T-helper 1 cell (primary cell): Measurements from ENCODE around the gene APBA3.

Experiments used
- DNase-seq, 5 donors: peaks; one replicate each; pipeline ENCODE4 v3.0.0-alpha.2; 2012 to 2020

APBA3 gene

GRCh38 chr19:3746371-3747056 lies 15.0 kb downstream of the APBA3 start:
- DNase-seq = no peak

GRCh38 chr19:3745363-3746045 lies 16.0 kb downstream of the APBA3 start:
- no peak for DNase-seq

GRCh38 chr19:3743486-3743885 lies 18.0 kb downstream of the APBA3 start:
- no peak for DNase-seq

- DNase-seq = no peak
These were observed 21.1 kb downstream of the APBA3 start for GRCh38 chr19:3740431-3740830.

- DNase-seq = no peak
These were observed 22.8 kb downstream of the APBA3 start for GRCh38 chr19:3738477-3739220.

- no peak for DNase-seq
These were observed 23.8 kb downstream of the APBA3 start for GRCh38 chr19:3737487-3738205.

- DNase-seq = no peak
These were observed 25.3 kb downstream of the APBA3 start for GRCh38 chr19:3736106-3736724.

GRCh38 chr19:3734310-3734600 lies 27.2 kb downstream of the APBA3 start:
- no peak for DNase-seq

GRCh38 chr19:3733549-3734309 lies 27.8 kb downstream of the APBA3 start:
- no peak for DNase-seq

GRCh38 chr19:3732108-3732507 lies 29.4 kb downstream of the APBA3 start:
- DNase-seq = no peak

- DNase-seq = no peak
These were observed 31.0 kb downstream of the APBA3 start for GRCh38 chr19:3730457-3730958.

- DNase-seq = no peak
These were observed 35.7 kb downstream of the APBA3 start for GRCh38 chr19:3725640-3726310.

GRCh38 chr19:3725121-3725520 lies 36.4 kb downstream of the APBA3 start:
- no peak for DNase-seq

- DNase-seq = no peak
These were observed 37.6 kb downstream of the APBA3 start for GRCh38 chr19:3723883-3724282.

- no peak for DNase-seq
These were observed 38.4 kb downstream of the APBA3 start for GRCh38 chr19:3723110-3723488.

GRCh38 chr19:3722443-3723109 lies 38.9 kb downstream of the APBA3 start:
- no peak for DNase-seq

- DNase-seq = no peak
These were observed 39.5 kb downstream of the APBA3 start for GRCh38 chr19:3721887-3722442.

- peak; percentile 78 to 85 (median 82) for DNase-seq
These were observed 40.2 kb downstream of the APBA3 start for GRCh38 chr19:3721131-3721886.

GRCh38 chr19:3720349-3720917 lies 41.1 kb downstream of the APBA3 start:
- DNase-seq = no peak
